ENCODE data around the gene RALGPS1.

Gene RALGPS1

DNA sequence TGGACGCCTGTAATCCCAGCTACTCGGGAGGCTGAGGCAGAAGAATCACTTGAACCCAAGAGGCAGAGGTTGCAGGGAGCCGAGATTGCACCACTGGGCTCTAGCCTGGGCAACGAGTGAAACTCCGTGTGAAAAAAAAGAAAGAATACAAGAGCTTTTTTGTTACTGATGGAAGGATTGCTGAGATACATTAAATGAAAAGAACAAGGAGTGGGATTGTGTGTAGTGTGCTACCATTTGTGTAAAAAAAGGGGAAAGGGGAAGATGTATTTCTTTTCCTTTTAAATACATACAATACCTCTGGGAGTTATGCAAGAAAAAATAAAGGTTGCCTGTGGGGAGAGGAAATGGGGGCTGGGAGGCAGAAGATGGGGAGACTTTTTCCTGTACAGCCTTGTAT is 335.3 kb downstream of the RALGPS1 start:
- Mint-ChIP-seq H3K27me3 (ENCODE audit: low read depth, poor library complexity) (peaks cover 5% of the 10 kb centered on the region), H3K27ac (no peak overlapping the region), H3K9me3 (no peaks in the 10 kb centered on the region), H3K4me3 (no peak overlapping the region), H3K36me3 (ENCODE audit: low read depth) (peaks cover 12% of the 10 kb centered on the region), H3K4me1 (peaks cover 9% of the 10 kb centered on the region)
- DNase-seq = no peak
- TF ChIP-seq, protein P1, sequence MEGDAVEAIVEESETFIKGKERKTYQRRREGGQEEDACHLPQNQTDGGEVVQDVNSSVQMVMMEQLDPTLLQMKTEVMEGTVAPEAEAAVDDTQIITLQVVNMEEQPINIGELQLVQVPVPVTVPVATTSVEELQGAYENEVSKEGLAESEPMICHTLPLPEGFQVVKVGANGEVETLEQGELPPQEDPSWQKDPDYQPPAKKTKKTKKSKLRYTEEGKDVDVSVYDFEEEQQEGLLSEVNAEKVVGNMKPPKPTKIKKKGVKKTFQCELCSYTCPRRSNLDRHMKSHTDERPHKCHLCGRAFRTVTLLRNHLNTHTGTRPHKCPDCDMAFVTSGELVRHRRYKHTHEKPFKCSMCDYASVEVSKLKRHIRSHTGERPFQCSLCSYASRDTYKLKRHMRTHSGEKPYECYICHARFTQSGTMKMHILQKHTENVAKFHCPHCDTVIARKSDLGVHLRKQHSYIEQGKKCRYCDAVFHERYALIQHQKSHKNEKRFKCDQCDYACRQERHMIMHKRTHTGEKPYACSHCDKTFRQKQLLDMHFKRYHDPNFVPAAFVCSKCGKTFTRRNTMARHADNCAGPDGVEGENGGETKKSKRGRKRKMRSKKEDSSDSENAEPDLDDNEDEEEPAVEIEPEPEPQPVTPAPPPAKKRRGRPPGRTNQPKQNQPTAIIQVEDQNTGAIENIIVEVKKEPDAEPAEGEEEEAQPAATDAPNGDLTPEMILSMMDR (IDR thresholded peaks at IDR 0.05) = no peak

DNA sequence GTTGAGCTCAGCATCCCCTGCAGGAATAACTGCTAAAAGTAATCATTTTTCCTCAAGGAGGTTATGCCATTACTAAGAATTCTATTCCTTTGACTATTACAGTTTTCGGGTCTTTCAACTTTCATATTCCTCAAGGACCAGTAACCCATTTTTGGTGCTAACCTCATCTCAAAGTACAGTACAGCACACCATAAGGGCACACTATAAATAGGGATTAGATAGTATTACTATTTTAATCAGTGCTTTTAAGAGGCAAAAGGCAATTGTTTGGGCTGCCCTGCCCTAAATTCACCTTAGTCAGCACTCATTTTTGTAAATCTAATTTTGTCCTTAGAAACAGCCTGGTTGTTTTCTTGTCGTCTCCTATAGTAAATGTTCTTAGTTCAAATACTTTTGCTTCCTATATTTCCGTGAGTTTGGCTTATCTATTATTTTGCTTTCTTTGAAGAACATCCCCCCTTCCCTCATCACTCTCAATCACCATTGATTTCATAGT is 336.4 kb downstream of the RALGPS1 start:
- H3K27ac Mint-ChIP-seq = no peak overlapping the region
- H3K27me3 Mint-ChIP-seq (ENCODE audit: low read depth, poor library complexity) = peaks cover 5% of the 10 kb centered on the region
- no peak overlapping the region for H3K4me3 Mint-ChIP-seq
- peaks cover 15% of the 10 kb centered on the region for H3K36me3 Mint-ChIP-seq (ENCODE audit: low read depth)
- no peak for DNase-seq
- TF ChIP-seq, protein P1 (IDR thresholded peaks at IDR 0.05) = no peak
- peaks cover under 1% of the 10 kb centered on the region for H3K4me1 Mint-ChIP-seq
- H3K9me3 Mint-ChIP-seq = no peaks in the 10 kb centered on the region

DNA sequence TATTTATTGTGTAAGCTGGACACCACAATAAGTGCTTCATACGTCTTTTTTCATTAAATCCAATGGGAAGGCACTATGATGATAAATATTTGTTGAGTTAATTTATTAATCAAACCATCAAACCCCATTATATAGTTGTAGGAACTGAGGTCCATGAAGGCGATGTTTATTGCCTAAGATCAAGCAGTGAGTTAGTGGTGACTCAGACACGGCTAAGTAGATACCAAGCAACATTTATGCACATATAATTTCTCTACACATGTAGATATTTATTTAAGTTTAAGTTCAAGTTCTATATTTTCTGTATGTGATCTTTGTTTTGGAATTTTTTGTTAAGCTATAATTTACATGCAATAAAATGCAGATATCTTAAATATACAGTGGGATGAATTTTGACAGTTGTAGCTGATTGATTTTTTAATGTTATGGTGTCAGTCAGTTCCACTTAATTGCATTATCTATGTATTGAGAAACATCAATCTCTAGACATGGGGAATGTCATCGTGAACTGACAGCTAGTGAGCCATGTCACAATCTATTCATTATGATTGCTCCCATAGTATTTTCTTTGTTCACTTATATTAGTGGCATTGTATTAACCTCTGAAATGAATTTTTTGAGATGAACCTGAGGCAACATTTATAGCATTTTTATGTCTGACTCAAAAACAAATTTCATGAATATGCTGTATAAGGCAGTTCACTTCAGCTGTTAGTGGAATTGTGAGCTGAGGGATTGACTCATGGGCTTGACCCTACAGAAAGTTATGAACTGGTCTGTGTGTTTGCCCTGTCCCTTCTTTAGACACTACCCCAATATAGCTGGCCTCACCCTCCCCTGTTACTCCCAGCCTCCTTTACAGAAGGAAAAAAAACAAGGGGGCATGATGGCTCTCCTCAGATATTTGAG is 338.1 kb downstream of the RALGPS1 start:
- Mint-ChIP-seq H3K4me3 (no peak overlapping the region), H3K4me1 (no peaks in the 10 kb centered on the region), H3K9me3 (no peaks in the 10 kb centered on the region), H3K36me3 (ENCODE audit: low read depth) (peaks cover 15% of the 10 kb centered on the region), H3K27me3 (ENCODE audit: low read depth, poor library complexity) (no peaks in the 10 kb centered on the region), H3K27ac (no peak overlapping the region)
- DNase-seq = no peak
- TF ChIP-seq, protein P1 (IDR thresholded peaks at IDR 0.05) = no peak

DNA sequence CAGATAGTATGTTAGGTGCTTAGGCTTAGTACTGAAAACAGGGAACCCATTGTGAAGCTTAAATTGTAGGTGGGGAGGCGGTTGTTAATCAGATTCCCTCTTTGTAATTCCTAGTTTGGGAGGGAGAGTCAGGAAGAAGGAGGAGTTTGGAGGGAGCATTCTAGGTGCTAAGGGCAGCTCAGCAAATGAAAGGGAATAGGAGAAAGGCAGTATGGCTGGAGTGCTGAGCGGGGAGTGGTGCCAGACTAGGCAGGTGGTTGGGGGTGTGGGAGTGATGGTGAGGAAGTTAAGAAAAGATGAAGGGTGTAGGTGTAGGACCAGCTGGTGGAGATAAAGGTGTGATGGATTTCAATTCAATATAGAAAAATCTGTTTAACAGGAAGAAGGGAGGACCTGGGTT is 338.9 kb downstream of the RALGPS1 start:
- TF ChIP-seq, protein P1 (IDR thresholded peaks at IDR 0.05) = no peak
- Mint-ChIP-seq H3K4me1 (no peaks in the 10 kb centered on the region), H3K36me3 (ENCODE audit: low read depth) (peaks cover 15% of the 10 kb centered on the region), H3K9me3 (no peaks in the 10 kb centered on the region), H3K27ac (no peak overlapping the region), H3K27me3 (ENCODE audit: low read depth, poor library complexity) (no peaks in the 10 kb centered on the region), H3K4me3 (no peak overlapping the region)
- DNase-seq = no peak

DNA sequence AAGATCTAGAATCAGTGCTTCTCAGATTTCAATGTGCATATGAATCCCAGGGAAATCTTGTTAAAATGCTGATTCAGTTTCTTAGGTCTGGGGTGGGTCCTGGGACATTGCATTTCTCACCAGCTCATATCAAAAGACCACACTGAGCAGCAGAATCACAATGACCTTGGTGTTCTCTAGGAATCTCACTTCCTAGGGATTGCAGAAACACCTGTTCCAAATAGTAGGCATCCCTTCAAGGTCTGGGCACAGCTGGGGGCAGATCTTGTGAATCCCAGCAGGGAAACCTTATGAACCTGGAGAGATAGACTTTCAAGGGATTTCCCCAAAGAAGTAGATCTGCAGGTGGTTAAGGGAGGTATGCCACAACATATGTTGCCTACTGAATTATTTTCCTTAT is 341.1 kb downstream of the RALGPS1 start:
- TF ChIP-seq, protein P1 (IDR thresholded peaks at IDR 0.05) = no peak

More for the DNA sequence above, 341.1 kb downstream of the RALGPS1 start:
- H3K4me3 Mint-ChIP-seq = no peak overlapping the region
- no peak overlapping the region for H3K27ac Mint-ChIP-seq
- no peaks in the 10 kb centered on the region for H3K9me3 Mint-ChIP-seq
- peaks cover 6% of the 10 kb centered on the region for H3K4me1 Mint-ChIP-seq
- peaks cover 10% of the 10 kb centered on the region for H3K36me3 Mint-ChIP-seq (ENCODE audit: low read depth)
- H3K27me3 Mint-ChIP-seq (ENCODE audit: low read depth, poor library complexity) = no peaks in the 10 kb centered on the region
- no peak for DNase-seq

Measured in nephron progenitor cell (in vitro differentiated cells).